Trophoblast cell (in vitro differentiated cells and primary cell): ENCODE results near the gene CPTP.

ENCODE experiments used
- DNase-seq, 2 donors: peaks; one replicate each; pipeline ENCODE4 v3.0.0-alpha.2; 2016
- H2AFZ ChIP-seq: 2 replicates; pipeline ENCODE4 v1.6.1; 2013; ENCODE audit warnings: low read length, moderate library complexity, mild to moderate bottlenecking; ENCODE audit not compliant: insufficient read depth, poor library complexity
- H2AK5ac ChIP-seq: 2 replicates; pipeline ENCODE4 v1.6.1; 2013; ENCODE audit warnings: mild to moderate bottlenecking, low read length
- H2BK120ac ChIP-seq: 2 replicates; pipeline ENCODE4 v1.6.1; 2013; ENCODE audit warnings: low read length, mild to moderate bottlenecking, moderate library complexity; ENCODE audit not compliant: insufficient read depth, poor library complexity
- H2BK12ac ChIP-seq: 2 replicates; pipeline ENCODE4 v1.6.1; 2013; ENCODE audit warnings: mild to moderate bottlenecking, low read length, moderate library complexity
- H2BK5ac ChIP-seq: 2 replicates; pipeline ENCODE4 v1.6.1; 2013; ENCODE audit warnings: low read length, low read depth, moderate library complexity, mild to moderate bottlenecking; ENCODE audit not compliant: poor library complexity
- H3K14ac ChIP-seq: 2 replicates; pipeline ENCODE4 v1.6.1; 2013; ENCODE audit warnings: mild to moderate bottlenecking, low read length
- H3K18ac ChIP-seq: 2 replicates; pipeline ENCODE4 v1.6.1; 2013; ENCODE audit warnings: mild to moderate bottlenecking, low read length
- H3K23ac ChIP-seq: 2 replicates; pipeline ENCODE4 v1.6.1; 2013; ENCODE audit warnings: low read length
- H3K27ac ChIP-seq: 2 replicates; pipeline ENCODE4 v1.5.1; 2013; ENCODE audit warnings: low read depth, mild to moderate bottlenecking, inconsistent platforms, low read length, moderate library complexity
- H3K27me3 ChIP-seq: 2 replicates; pipeline ENCODE4 v1.6.1; 2013; ENCODE audit warnings: inconsistent platforms, mild to moderate bottlenecking, low read length, moderate library complexity; ENCODE audit not compliant: insufficient read depth
- H3K36me3 ChIP-seq, 2 experiments: 1 replicate in 1 of 2; 2 replicates in 1 of 2; pipeline ENCODE4 v1.6.1; 2013; ENCODE audit warnings: low read length in 2 of 2, mild to moderate bottlenecking in 2 of 2, moderate library complexity in 1 of 2; ENCODE audit not compliant: insufficient read depth in 2 of 2, control insufficient read depth in 1 of 2
- H3K4ac ChIP-seq: 2 replicates; pipeline ENCODE4 v1.6.1; 2013; ENCODE audit warnings: low read depth, mild to moderate bottlenecking, low read length, moderate library complexity
- H3K4me1 ChIP-seq, 2 experiments: 1 replicate in 1 of 2; 2 replicates in 1 of 2; pipeline ENCODE4 v1.6.1; 2013; ENCODE audit warnings: low read length in 2 of 2, mild to moderate bottlenecking in 2 of 2, moderate library complexity in 1 of 2; ENCODE audit not compliant: insufficient read depth in 2 of 2, control insufficient read depth in 1 of 2
- H3K4me2 ChIP-seq: 2 replicates; pipeline ENCODE4 v1.6.1; 2013; ENCODE audit warnings: inconsistent platforms, mild to moderate bottlenecking, low read length, moderate library complexity
- H3K4me3 ChIP-seq: 2 replicates; pipeline ENCODE4 v1.5.1; 2013; ENCODE audit warnings: mild to moderate bottlenecking, low read depth, low read length, inconsistent platforms
- H3K79me1 ChIP-seq: one replicate; pipeline ENCODE4 v1.6.1; 2013; ENCODE audit warnings: low read length
- H3K79me2 ChIP-seq: 2 replicates; pipeline ENCODE4 v1.6.1; 2013; ENCODE audit warnings: low read length, mild to moderate bottlenecking; ENCODE audit not compliant: control insufficient read depth, insufficient read depth, poor library complexity
- H3K9ac ChIP-seq: 2 replicates; pipeline ENCODE4 v1.6.1; 2013; ENCODE audit warnings: mild to moderate bottlenecking, low read length
- H3K9me3 ChIP-seq: 2 replicates; pipeline ENCODE4 v1.6.1; 2013; ENCODE audit warnings: low read depth, mild to moderate bottlenecking, control low read depth, inconsistent platforms, low read length; ENCODE audit not compliant: insufficient read depth
- H4K12ac ChIP-seq: 2 replicates; pipeline ENCODE4 v1.6.1; 2013; ENCODE audit warnings: low read depth, mild to moderate bottlenecking, low read length, moderate library complexity
- H4K8ac ChIP-seq: 2 replicates; pipeline ENCODE4 v1.6.1; 2013; ENCODE audit warnings: low read depth, mild to moderate bottlenecking, low read length, moderate library complexity
- H4K91ac ChIP-seq: one replicate; pipeline ENCODE4 v1.6.1; 2013; ENCODE audit warnings: low read depth, mild to moderate bottlenecking, low read length, moderate library complexity
- WGBS: extraction: QIAGEN DNeasy Blood & Tissue Kit; methylation state at CpG from one replicate; pipeline ENCODE4 v1.1.7; 2013; ENCODE audit warnings: missing lambda C conversion rate; ENCODE audit not compliant: insufficient read length, insufficient coverage; ENCODE audit errors: extremely low coverage; 5-methylcytosine and 5-hydroxymethylcytosine counted together

The CPTP gene

GRCh38 chr1:1359664-1360468 lies 35.3 kb downstream of the CPTP start:
- Histone ChIP-seq H3K4me2 (peak overlapping the region; percentile 49), H2BK12ac (peak overlapping the region; percentile 95), H3K4me1 (peaks cover 30 to 37% of the 10 kb centered on the region in 2 experiments), H2AFZ (peak overlapping the region; percentile 14), H3K9ac (peak overlapping the region; percentile 30), H3K79me1 (peaks cover 48% of the 10 kb centered on the region), H4K8ac (peak overlapping the region; percentile 88), H3K27me3 (peaks cover under 1% of the 10 kb centered on the region), H3K4me3 (no peak overlapping the region), H3K18ac (peak overlapping the region; percentile 86), H3K23ac (no peak overlapping the region), H3K4ac (peak overlapping the region; percentile 59), H3K36me3 (peaks cover under 1 to 2% of the 10 kb centered on the region in 2 experiments), H4K12ac (peak overlapping the region; percentile 85), H3K27ac (peak overlapping the region; percentile 97), H3K9me3 (no peaks in the 10 kb centered on the region), H2AK5ac (peak overlapping the region; percentile 77), H3K14ac (peak overlapping the region; percentile 94), H2BK120ac (peak overlapping the region; percentile 99), H4K91ac (peak overlapping the region; percentile 91), H2BK5ac (peak overlapping the region; percentile 84), H3K79me2 (peaks cover 24% of the 10 kb centered on the region)
- WGBS = no CpG with 5 or more reads among the region's 28 CpGs
- DNase-seq = peak in 1 of 2 donors; percentile 79

GRCh38 chr1:1360506-1361169 lies 36.0 kb downstream of the CPTP start:
- Histone ChIP-seq H3K4me1 (peaks cover 29 to 34% of the 10 kb centered on the region in 2 experiments), H3K4me3 (peak overlapping the region; percentile 18), H3K79me1 (peaks cover 46% of the 10 kb centered on the region), H3K4ac (peak overlapping the region; percentile 3), H3K18ac (peak overlapping the region; percentile 24), H3K9ac (no peak overlapping the region), H2AK5ac (peak overlapping the region; percentile 45), H2BK5ac (peak overlapping the region; percentile 24), H2BK12ac (peak overlapping the region; percentile 53), H4K12ac (no peak overlapping the region), H3K4me2 (peak overlapping the region; percentile 12), H4K91ac (peak overlapping the region; percentile 71), H2AFZ (no peak overlapping the region), H3K27me3 (no peaks in the 10 kb centered on the region), H3K36me3 (no peaks in the 10 kb centered on the region), H3K9me3 (no peaks in the 10 kb centered on the region), H3K79me2 (peaks cover 24% of the 10 kb centered on the region), H2BK120ac (peak overlapping the region; percentile 69), H3K14ac (peak overlapping the region; percentile 74), H3K27ac (peak overlapping the region; percentile 97), H3K23ac (no peak overlapping the region), H4K8ac (peak overlapping the region; percentile 8)
- DNase-seq = peak; percentile 91 to 93
- WGBS = no CpG with 5 or more reads among the region's 20 CpGs

DNA sequence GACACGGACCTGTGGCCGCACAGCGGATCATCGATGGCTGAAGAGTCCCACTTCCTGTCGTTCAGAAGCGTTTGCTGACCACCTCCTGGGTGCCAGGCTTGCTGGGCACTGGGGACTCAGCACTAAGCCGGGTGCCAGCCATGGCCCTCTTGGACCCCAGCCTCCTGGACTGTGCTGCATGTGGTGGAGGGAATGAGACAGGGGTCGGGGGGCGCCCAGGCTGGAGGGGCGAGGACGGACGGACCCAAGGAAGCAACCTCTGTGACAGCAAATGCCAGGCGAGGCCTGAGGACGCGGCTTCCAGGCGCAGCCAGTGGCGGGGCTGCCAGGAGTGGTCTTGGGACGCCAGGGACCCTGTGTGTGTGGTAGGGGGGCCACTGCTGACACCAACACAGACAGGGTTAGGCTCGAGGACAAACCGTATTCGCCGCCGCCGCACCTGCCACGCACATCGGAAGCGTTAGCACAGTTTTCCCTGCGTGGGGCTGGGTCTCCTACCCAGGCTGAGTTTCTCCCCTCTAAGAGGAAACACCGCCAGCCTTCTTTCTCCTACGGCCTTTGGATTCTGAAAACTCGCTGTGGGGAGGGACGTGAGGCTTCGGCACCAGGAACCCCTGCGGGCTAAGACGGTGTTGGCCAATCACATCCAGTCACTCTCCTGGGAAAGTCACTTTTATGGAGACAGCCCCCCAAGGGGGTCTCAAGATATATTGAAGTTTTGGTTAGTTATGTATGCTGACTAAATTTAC lies 36.8 kb downstream of the CPTP start:
- peak overlapping the region; percentile 45 for H2AK5ac ChIP-seq
- H3K9ac ChIP-seq = no peak overlapping the region
- H4K8ac ChIP-seq = peak overlapping the region; percentile 8
- peak overlapping the region; percentile 71 for H4K91ac ChIP-seq
- peak overlapping the region; percentile 0 for H4K12ac ChIP-seq
- no peaks in the 10 kb centered on the region for H3K36me3 ChIP-seq
- H3K18ac ChIP-seq = peak overlapping the region; percentile 24
- H2BK120ac ChIP-seq = peak overlapping the region; percentile 69
- peaks cover 29 to 34% of the 10 kb centered on the region in 2 experiments for H3K4me1 ChIP-seq
- peak overlapping the region; percentile 3 for H3K4ac ChIP-seq
- peaks cover 24% of the 10 kb centered on the region for H3K79me2 ChIP-seq
- no peak overlapping the region for H3K23ac ChIP-seq
- H3K79me1 ChIP-seq = peaks cover 46% of the 10 kb centered on the region
- peak overlapping the region; percentile 74 for H3K14ac ChIP-seq
- no peak overlapping the region for H3K4me2 ChIP-seq
- H2BK5ac ChIP-seq = peak overlapping the region; percentile 24
- H2AFZ ChIP-seq = no peak overlapping the region
- peaks cover 4% of the 10 kb centered on the region for H3K9me3 ChIP-seq
- H3K27ac ChIP-seq = peak overlapping the region; percentile 97
- H3K4me3 ChIP-seq = no peak overlapping the region
- no peaks in the 10 kb centered on the region for H3K27me3 ChIP-seq
- no CpG with 5 or more reads among the region's 35 CpGs for WGBS
- H2BK12ac ChIP-seq = peak overlapping the region; percentile 53
- peak; percentile 56 to 78 for DNase-seq

- H2AFZ ChIP-seq = no peak overlapping the region
- H2BK120ac ChIP-seq = peak overlapping the region; percentile 14
- no peak overlapping the region for H3K14ac ChIP-seq
- peaks cover 42% of the 10 kb centered on the region for H3K79me1 ChIP-seq
- H4K91ac ChIP-seq = peak overlapping the region; percentile 7
- H4K12ac ChIP-seq = no peak overlapping the region
- H3K36me3 ChIP-seq = no peaks in the 10 kb centered on the region
- H3K4me2 ChIP-seq = no peak overlapping the region
- H3K23ac ChIP-seq = no peak overlapping the region
- WGBS = no CpG with 5 or more reads among the region's 13 CpGs
- no peak overlapping the region for H2AK5ac ChIP-seq
- no peak overlapping the region for H3K18ac ChIP-seq
- H4K8ac ChIP-seq = peak overlapping the region; percentile 8
- no peaks in the 10 kb centered on the region for H3K27me3 ChIP-seq
- H3K4me3 ChIP-seq = no peak overlapping the region
- no peak overlapping the region for H3K4ac ChIP-seq
- no peak overlapping the region for H2BK5ac ChIP-seq
- H3K9ac ChIP-seq = no peak overlapping the region
- H3K79me2 ChIP-seq = peaks cover 21% of the 10 kb centered on the region
- peaks cover 26 to 30% of the 10 kb centered on the region in 2 experiments for H3K4me1 ChIP-seq
- peaks cover 7% of the 10 kb centered on the region for H3K9me3 ChIP-seq
- DNase-seq = peak; percentile 73 to 83
- peak overlapping the region; percentile 19 for H2BK12ac ChIP-seq
- H3K27ac ChIP-seq = peak overlapping the region; percentile 97
Observed at GRCh38 chr1:1361982-1362423, 37.4 kb downstream of the CPTP start.
